HG03159 (cell line): ENCODE results near the gene MLST8.

Source experiments
- ATAC-seq: cut with Tn5 transposase; IDR thresholded peaks from one replicate; pipeline ENCODE4 v1.9.1; 2021; ENCODE audit warnings: mild to moderate bottlenecking, moderate library complexity; ENCODE audit not compliant: unreplicated experiment

The MLST8 gene

GRCh38 chr16:2208308-2208707 lies 3.1 kb downstream of the MLST8 start:
- ATAC-seq = no peak

GRCh38 chr16:2208772-2209171 lies 3.5 kb downstream of the MLST8 start:
- ATAC-seq = no peak

GRCh38 chr16:2209258-2210008 lies 4.2 kb downstream of the MLST8 start:
- no peak for ATAC-seq

- ATAC-seq = no peak
Observed at GRCh38 chr16:2210009-2210332, 4.7 kb downstream of the MLST8 start.

GRCh38 chr16:2210386-2211365 lies 5.4 kb downstream of the MLST8 start, which contains the start of gene BRICD5:
TSS of gene BRICD5 (minus strand) at chr16:2210863. CDS start at chr16:2210833, 30 bp downstream.
- ATAC-seq = no peak

GRCh38 chr16:2211923-2212347 lies 6.7 kb downstream of the MLST8 start:
- ATAC-seq = no peak

GRCh38 chr16:2212362-2213324 lies 7.4 kb downstream of the MLST8 start:
- ATAC-seq = no peak

- no peak for ATAC-seq
Observed at GRCh38 chr16:2213817-2214718, 8.8 kb downstream of the MLST8 start.

GRCh38 chr16:2214719-2214968 lies 9.4 kb downstream of the MLST8 start, which contains the start of gene PGP:
TSS of gene PGP (minus strand) at chr16:2214840. CDS start at chr16:2214777, 63 bp downstream.
- ATAC-seq = peak; percentile 89

- no peak for ATAC-seq
Observed at GRCh38 chr16:2216330-2216729, 11.1 kb downstream of the MLST8 start.

GRCh38 chr16:2223221-2223941 lies 18.1 kb downstream of the MLST8 start, which contains the start of gene E4F1:
TSS of gene E4F1 (plus strand) at chr16:2223591. CDS start at chr16:2223614, 23 bp downstream.
- peak; percentile 95 for ATAC-seq

- ATAC-seq = peak; percentile 12
Observed at GRCh38 chr16:2223942-2224486, 18.8 kb downstream of the MLST8 start.

GRCh38 chr16:2226245-2226793 lies 21.1 kb downstream of the MLST8 start:
- ATAC-seq = no peak

GRCh38 chr16:2226918-2227317 lies 21.7 kb downstream of the MLST8 start:
- no peak for ATAC-seq

- no peak for ATAC-seq
Observed at GRCh38 chr16:2228161-2228824, 23.0 kb downstream of the MLST8 start.

- no peak for ATAC-seq
Observed at GRCh38 chr16:2229091-2229490, 23.8 kb downstream of the MLST8 start.

- ATAC-seq = no peak
Observed at GRCh38 chr16:2229632-2230250, 24.5 kb downstream of the MLST8 start.
